H9 (cell line): Measurements from ENCODE around the gene SHCBP1. TPM values are rescaled to one million over a fixed set of nuclear protein-coding genes. Genes with fewer than 3 reads are reported as not detected.

Experiments
- DNase-seq: peaks from one replicate; pipeline ENCODE4 v3.0.0-alpha.2; 2017
- H2AFZ ChIP-seq: one replicate; pipeline ENCODE4 v1.6.1; 2013; ENCODE audit warnings: mild to moderate bottlenecking, low read length, control low read depth, moderate library complexity
- H2AK5ac ChIP-seq: 2 replicates; pipeline ENCODE4 v1.6.1; 2013; ENCODE audit warnings: low read length, control low read depth, mixed read lengths; ENCODE audit not compliant: insufficient read length
- H2BK120ac ChIP-seq: one replicate; pipeline ENCODE4 v1.6.1; 2013; ENCODE audit warnings: low read depth, mild to moderate bottlenecking, low read length, control low read depth, inconsistent platforms; ENCODE audit not compliant: poor library complexity, severe bottlenecking
- H2BK12ac ChIP-seq: 2 replicates; pipeline ENCODE4 v1.6.1; 2013; ENCODE audit warnings: low read length, control low read depth, mixed read lengths, low read depth; ENCODE audit not compliant: insufficient read length
- H2BK15ac ChIP-seq: 2 replicates; pipeline ENCODE4 v1.6.1; 2013; ENCODE audit warnings: low read depth, low read length, control low read depth
- H2BK20ac ChIP-seq: one replicate; pipeline ENCODE4 v1.6.1; 2013; ENCODE audit warnings: low read depth, mild to moderate bottlenecking, low read length, control low read depth, inconsistent platforms; ENCODE audit not compliant: poor library complexity, severe bottlenecking
- H2BK5ac ChIP-seq: 2 replicates; pipeline ENCODE4 v1.6.1; 2013; ENCODE audit warnings: low read length, control low read depth, mixed read lengths; ENCODE audit not compliant: insufficient read length
- H3K14ac ChIP-seq: 2 replicates; pipeline ENCODE4 v1.6.1; 2013; ENCODE audit warnings: low read length, control low read depth; ENCODE audit not compliant: insufficient read depth
- H3K18ac ChIP-seq: 2 replicates; pipeline ENCODE4 v1.6.1; 2013; ENCODE audit warnings: low read depth, mild to moderate bottlenecking, mixed read lengths, low read length, control low read depth; ENCODE audit not compliant: insufficient read length
- H3K23ac ChIP-seq: 2 replicates; pipeline ENCODE4 v1.6.1; 2013; ENCODE audit warnings: low read length, control low read depth, mixed read lengths, low read depth; ENCODE audit not compliant: insufficient read length
- H3K23me2 ChIP-seq: 2 replicates; pipeline ENCODE4 v1.6.1; 2013; ENCODE audit warnings: low read depth, mild to moderate bottlenecking, mixed read lengths, low read length, control low read depth; ENCODE audit not compliant: insufficient read length, poor library complexity, severe bottlenecking
- H3K27ac ChIP-seq: 2 replicates; pipeline ENCODE4 v1.5.1; 2013; ENCODE audit warnings: low read length, control low read depth, mixed read lengths, low read depth; ENCODE audit not compliant: insufficient read length
- H3K27me3 ChIP-seq: 2 replicates; pipeline ENCODE4 v1.6.1; 2013; ENCODE audit warnings: low read length, control low read depth, inconsistent platforms; ENCODE audit not compliant: insufficient read depth
- H3K4ac ChIP-seq: 2 replicates; pipeline ENCODE4 v1.6.1; 2013; ENCODE audit warnings: low read depth, mild to moderate bottlenecking, control low read depth, inconsistent platforms, low read length, moderate library complexity
- H3K4me1 ChIP-seq: 2 replicates; pipeline ENCODE4 v1.6.1; 2013; ENCODE audit warnings: low read length, control low read depth, inconsistent platforms; ENCODE audit not compliant: insufficient read depth
- H3K4me2 ChIP-seq: 2 replicates; pipeline ENCODE4 v1.6.1; 2013; ENCODE audit warnings: low read length, control low read depth, mixed read lengths; ENCODE audit not compliant: insufficient read length, insufficient read depth
- H3K56ac ChIP-seq: 2 replicates; pipeline ENCODE4 v1.6.1; 2013; ENCODE audit warnings: low read depth, mild to moderate bottlenecking, mixed read lengths, low read length, control low read depth; ENCODE audit not compliant: insufficient read length
- H3K79me1 ChIP-seq: 2 replicates; pipeline ENCODE4 v1.6.1; 2013; ENCODE audit warnings: low read depth, mild to moderate bottlenecking, moderate library complexity, low read length, control low read depth, inconsistent platforms; ENCODE audit not compliant: insufficient read depth, poor library complexity, severe bottlenecking
- H3K79me2 ChIP-seq: 2 replicates; pipeline ENCODE4 v1.6.1; 2013; ENCODE audit warnings: low read length, control low read depth, inconsistent platforms; ENCODE audit not compliant: insufficient read depth
- H3K9ac ChIP-seq: 2 replicates; pipeline ENCODE4 v1.6.1; 2013; ENCODE audit warnings: low read length, control low read depth, mixed read lengths; ENCODE audit not compliant: insufficient read length; ENCODE audit errors: extremely low read depth
- H3K9me3 ChIP-seq: one replicate; pipeline ENCODE4 v1.6.1; 2013; ENCODE audit warnings: low read depth, low read length, inconsistent platforms; ENCODE audit not compliant: control insufficient read depth
- H3T11ph ChIP-seq: one replicate; pipeline ENCODE4 v1.6.1; 2013; ENCODE audit warnings: mild to moderate bottlenecking, low read length, control low read depth, inconsistent platforms
- H4K20me1 ChIP-seq: one replicate; pipeline ENCODE4 v1.6.1; 2013; ENCODE audit not compliant: control insufficient read depth, insufficient read length, insufficient read depth
- H4K5ac ChIP-seq: 2 replicates; pipeline ENCODE4 v1.6.1; 2013; ENCODE audit warnings: low read depth, mild to moderate bottlenecking, mixed read lengths, low read length, control low read depth; ENCODE audit not compliant: insufficient read length
- H4K8ac ChIP-seq: replicated peaks from 2 replicates; pipeline ENCODE4 v1.6.1; 2013; ENCODE audit warnings: low read length, control low read depth, mixed read lengths, low read depth; ENCODE audit not compliant: insufficient read length
- H4K91ac ChIP-seq: 2 replicates; pipeline ENCODE4 v1.6.1; 2013; ENCODE audit warnings: low read depth, mild to moderate bottlenecking, moderate library complexity, mixed read lengths, low read length, control low read depth; ENCODE audit not compliant: insufficient read length
- H3K27ac Mint-ChIP-seq, 3 experiments: 2 replicates in 2 of 3; 3 replicates in 1 of 3; pipeline ENCODE4 v1.8.0; 2020 to 2021; ENCODE audit warnings: mixed read lengths in 3 of 3, mild to moderate bottlenecking in 1 of 3, moderate library complexity in 1 of 3
- H3K27me3 Mint-ChIP-seq: 2 replicates; pipeline ENCODE4 v1.8.0; 2021; ENCODE audit warnings: low read depth, mild to moderate bottlenecking, moderate library complexity, mixed read lengths
- H3K36me3 Mint-ChIP-seq, 3 experiments: 2 replicates in 2 of 3; 3 replicates in 1 of 3; pipeline ENCODE4 v1.8.0; 2020 to 2021; ENCODE audit warnings: low read depth in 3 of 3, mixed read lengths in 3 of 3; ENCODE audit not compliant: insufficient read depth in 1 of 3
- H3K4me1 Mint-ChIP-seq, 2 experiments: 2 replicates each; pipeline ENCODE4 v1.8.0; 2020; ENCODE audit warnings: mixed read lengths in 2 of 2
- H3K4me3 Mint-ChIP-seq, 2 experiments: 2 replicates in 1 of 2; 3 replicates in 1 of 2; pipeline ENCODE4 v1.8.0; 2020 to 2021; ENCODE audit warnings: mild to moderate bottlenecking in 2 of 2, mixed read lengths in 2 of 2, moderate library complexity in 1 of 2
- H3K9me3 Mint-ChIP-seq, 2 experiments: 2 replicates in 1 of 2; 3 replicates in 1 of 2; pipeline ENCODE4 v1.8.0; 2020; ENCODE audit warnings: mild to moderate bottlenecking in 2 of 2, mixed read lengths in 2 of 2, moderate library complexity in 1 of 2
- WGBS: extraction: QIAGEN DNeasy Blood & Tissue Kit; methylation state at CpG from one replicate; pipeline ENCODE4 v1.1.7; 2013; ENCODE audit warnings: missing lambda C conversion rate, low lambda C conversion rate, mixed read lengths; ENCODE audit not compliant: insufficient read length; ENCODE audit errors: extremely low coverage; 5-methylcytosine and 5-hydroxymethylcytosine counted together
- total RNA-seq: library from RNA; stranded (reverse); gene quantifications from 2 replicates; pipeline ENCODE4 v1.2.1, GENCODE V29; 2021
- TF ChIP-seq, protein P1 (sequence below): fragments of 200-600 bp; sonication (generic); conservative IDR thresholded peaks from 3 replicates; pipeline ENCODE4 v1.8.0; 2021; ENCODE audit warnings: antibody characterized with exemption, mild to moderate bottlenecking

Gene SHCBP1
- total RNA-seq, 1 experiment from 2014 or later = 16.6 TPM

DNA sequence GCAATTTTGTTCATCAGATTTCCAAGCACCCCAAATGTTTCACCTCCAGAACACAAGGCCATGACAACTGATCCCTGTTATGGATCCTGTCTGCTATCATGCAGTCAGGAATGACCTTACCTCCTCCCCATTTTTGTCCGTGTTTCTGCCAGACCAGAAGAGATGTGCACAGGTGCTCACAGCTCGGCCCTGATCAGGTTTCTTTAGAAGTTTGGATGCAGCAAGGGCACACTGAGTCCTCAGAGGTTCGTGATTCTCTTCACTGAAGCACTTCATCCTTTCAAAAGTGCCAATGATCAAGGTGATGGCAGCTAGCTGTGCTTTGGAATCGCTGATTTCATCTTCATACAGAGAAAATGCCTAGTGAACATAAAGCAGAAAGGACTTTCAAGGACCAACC is 40.9 kb upstream of the SHCBP1 start:
- H3K27me3 ChIP-seq = no peaks in the 10 kb centered on the region
- no peaks in the 10 kb centered on the region for H3K79me1 ChIP-seq
- Mint-ChIP-seq H3K27ac (peak overlapping the region in 1 of 3 experiments; percentile 28; a peak in 1 of 7 replicates), H3K9me3 (no peaks in the 10 kb centered on the region), H3K36me3 (peaks cover 28 to 74% (median 61%) of the 10 kb centered on the region in 3 experiments), H3K4me3 (no peak overlapping the region), H3K27me3 (no peaks in the 10 kb centered on the region), H3K4me1 (no peaks in the 10 kb centered on the region)
- no peak overlapping the region for H2BK20ac ChIP-seq
- no peak overlapping the region for H4K91ac ChIP-seq
- H3K23ac ChIP-seq = no peak overlapping the region
- no peak overlapping the region for H3K4me2 ChIP-seq
- no peaks in the 10 kb centered on the region for H3K79me2 ChIP-seq
- H2BK15ac ChIP-seq = no peak overlapping the region
- H4K5ac ChIP-seq = no peak overlapping the region
- H3K23me2 ChIP-seq = no peaks in the 10 kb centered on the region
- no peak overlapping the region for H2BK5ac ChIP-seq
- H2BK120ac ChIP-seq = no peak overlapping the region
- no peak overlapping the region for H3K14ac ChIP-seq
- H3K56ac ChIP-seq = no peak overlapping the region
- no peak overlapping the region for H3T11ph ChIP-seq
- H2AK5ac ChIP-seq = no peak overlapping the region
- H3K4me1 ChIP-seq = no peaks in the 10 kb centered on the region
- WGBS = no CpG with 5 or more reads among the region's 4 CpGs
- no peaks in the 10 kb centered on the region for H3K9me3 ChIP-seq
- DNase-seq = no peak
- H3K27ac ChIP-seq = no peak overlapping the region
- no peak overlapping the region for H2AFZ ChIP-seq
- H2BK12ac ChIP-seq = no peak overlapping the region
- H4K8ac ChIP-seq = no peak overlapping the region
- TF ChIP-seq, protein P1, sequence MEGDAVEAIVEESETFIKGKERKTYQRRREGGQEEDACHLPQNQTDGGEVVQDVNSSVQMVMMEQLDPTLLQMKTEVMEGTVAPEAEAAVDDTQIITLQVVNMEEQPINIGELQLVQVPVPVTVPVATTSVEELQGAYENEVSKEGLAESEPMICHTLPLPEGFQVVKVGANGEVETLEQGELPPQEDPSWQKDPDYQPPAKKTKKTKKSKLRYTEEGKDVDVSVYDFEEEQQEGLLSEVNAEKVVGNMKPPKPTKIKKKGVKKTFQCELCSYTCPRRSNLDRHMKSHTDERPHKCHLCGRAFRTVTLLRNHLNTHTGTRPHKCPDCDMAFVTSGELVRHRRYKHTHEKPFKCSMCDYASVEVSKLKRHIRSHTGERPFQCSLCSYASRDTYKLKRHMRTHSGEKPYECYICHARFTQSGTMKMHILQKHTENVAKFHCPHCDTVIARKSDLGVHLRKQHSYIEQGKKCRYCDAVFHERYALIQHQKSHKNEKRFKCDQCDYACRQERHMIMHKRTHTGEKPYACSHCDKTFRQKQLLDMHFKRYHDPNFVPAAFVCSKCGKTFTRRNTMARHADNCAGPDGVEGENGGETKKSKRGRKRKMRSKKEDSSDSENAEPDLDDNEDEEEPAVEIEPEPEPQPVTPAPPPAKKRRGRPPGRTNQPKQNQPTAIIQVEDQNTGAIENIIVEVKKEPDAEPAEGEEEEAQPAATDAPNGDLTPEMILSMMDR = no peak
- H3K4ac ChIP-seq = no peak overlapping the region
- no peaks in the 10 kb centered on the region for H4K20me1 ChIP-seq
- no peak overlapping the region for H3K9ac ChIP-seq
- H3K18ac ChIP-seq = no peak overlapping the region
